GM19395 (cell line): ENCODE data around the gene PPP1R15B.

Experiments used
- ATAC-seq: cut with Tn5 transposase; IDR thresholded peaks from one replicate; pipeline ENCODE4 v1.9.1; 2021; ENCODE audit warnings: mild to moderate bottlenecking, moderate library complexity; ENCODE audit not compliant: unreplicated experiment

The PPP1R15B gene

DNA sequence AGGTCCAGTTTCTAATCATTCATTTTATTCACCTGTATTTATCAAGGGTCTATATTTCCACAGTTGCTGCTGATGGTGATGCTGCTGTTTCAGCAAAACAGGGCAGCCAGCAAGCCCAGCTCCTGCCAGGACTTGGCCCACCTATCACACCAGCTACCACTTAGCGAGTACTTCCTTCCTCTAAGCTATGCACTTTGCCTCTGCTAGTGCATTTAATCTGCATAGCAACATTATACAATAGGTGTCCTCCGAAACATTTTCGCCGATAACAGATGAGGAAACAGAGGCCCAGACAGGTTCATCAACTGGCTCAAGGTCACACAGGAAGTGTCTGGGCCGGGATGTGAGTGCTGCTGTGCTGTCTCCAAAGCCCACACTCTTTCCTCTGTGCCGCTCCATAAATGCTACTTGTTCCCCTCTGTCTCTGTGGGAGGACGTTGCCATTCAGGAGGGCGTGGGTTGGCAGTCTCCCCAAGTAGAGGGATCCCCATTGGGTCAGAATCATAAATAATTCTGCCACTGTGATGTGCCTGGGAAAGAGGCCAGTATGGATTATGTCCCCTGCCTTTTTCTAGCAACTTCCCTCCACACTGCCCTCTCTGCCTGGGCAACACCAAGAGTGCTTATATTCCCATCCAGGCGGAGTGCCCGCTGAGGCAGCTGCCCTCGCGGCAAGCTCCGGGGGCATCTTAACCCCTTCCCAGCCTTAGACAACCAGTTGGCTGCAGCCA, 42.5 kb downstream of the PPP1R15B start:
- no peak for ATAC-seq

DNA sequence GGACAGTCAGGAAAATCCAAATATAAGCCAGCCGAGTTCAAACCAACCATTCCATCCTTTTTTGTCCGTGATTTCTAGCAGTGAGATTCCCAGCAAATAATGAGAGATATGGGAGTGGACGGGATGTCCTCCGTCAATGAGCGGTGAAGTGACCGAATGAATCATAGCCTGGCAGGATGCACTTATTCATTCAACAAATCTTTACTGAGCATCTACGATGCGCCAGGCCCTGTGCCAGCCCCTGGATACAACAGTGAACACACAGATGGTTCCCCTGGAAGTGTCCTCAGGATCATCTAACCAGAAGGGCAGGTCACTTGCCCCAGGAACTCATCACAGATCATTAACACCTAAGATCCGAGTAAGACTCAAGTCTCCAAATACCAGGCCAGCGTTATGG, 43.7 kb downstream of the PPP1R15B start:
- no peak for ATAC-seq

- ATAC-seq, result no peak
Observed at GRCh38 chr1:204367193-204367858, 44.3 kb downstream of the PPP1R15B start.

DNA sequence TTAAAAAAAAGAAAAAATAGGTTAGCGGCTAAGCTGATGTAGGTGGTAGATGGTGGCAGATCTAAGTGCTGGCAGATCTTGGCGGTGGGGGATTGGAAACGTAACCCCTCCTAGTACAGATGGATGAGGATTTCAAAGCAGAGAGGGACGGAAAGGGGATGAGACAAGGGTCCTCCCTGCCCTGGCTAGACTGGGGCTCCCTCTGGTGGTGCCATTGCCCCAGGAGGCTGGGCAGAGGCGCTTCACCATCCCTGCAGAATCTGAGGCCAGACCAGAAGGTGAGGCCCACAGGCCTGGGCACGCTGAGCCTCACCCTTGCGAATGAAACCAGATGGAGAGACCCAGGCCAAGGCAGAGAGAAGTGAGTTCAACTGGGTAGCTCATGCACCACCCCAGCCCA, 44.9 kb downstream of the PPP1R15B start:
- ATAC-seq, result no peak

DNA sequence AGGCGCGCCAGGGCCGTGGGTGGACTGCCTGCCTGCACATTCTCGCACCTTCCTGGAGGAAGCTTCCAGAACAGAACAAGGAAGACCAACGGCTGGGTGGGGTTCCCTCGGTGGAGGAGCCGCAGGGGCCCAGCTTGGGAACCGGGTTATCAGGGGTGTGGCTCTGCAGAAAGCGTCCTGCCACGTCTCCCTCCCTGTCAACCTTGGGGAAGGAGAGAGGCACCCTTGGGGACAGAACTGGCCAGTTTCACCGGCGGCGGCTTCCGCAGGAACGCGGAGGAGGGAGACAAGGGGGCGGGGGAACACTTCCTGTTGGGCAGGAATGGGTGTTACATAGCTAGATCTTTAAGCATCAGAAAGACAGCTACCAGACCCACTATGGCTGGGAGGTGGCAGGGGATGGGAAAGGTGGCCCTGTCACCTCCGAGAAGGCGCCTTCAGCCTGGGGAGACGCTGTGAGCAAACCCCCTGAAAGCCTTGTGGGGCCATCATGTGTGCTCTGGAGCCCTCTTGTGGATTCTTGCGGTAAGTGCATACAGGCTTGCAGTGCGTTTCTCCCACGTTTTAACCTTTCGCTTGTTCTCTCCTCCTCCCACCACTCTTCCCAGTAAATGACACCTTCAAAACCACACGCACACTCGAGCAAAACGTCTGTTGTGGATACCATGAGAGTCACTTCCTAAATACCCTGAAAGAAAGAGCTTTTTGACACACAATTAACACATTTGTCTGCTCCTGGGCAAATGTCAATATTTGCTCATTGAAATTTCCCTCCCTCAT, 48.1 kb downstream of the PPP1R15B start:
- ATAC-seq, result peak; percentile 79

DNA sequence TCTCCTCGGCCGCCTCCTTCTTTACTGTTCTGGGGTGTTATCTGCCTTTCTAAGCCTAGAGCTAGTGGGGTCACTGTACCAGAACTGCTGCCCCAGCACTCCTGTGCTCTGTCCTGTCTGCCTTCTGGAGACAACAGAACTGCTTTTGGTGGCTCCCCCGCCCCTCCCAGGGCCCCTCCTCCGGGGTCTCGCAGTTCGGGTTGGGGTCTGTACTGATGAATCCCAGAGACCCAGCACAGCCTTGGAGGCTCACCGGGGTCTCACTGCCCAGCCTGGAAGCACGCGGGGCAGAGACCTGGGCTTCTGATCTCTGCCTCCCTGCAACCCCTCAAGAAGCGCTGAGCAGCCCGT, 48.7 kb downstream of the PPP1R15B start:
- ATAC-seq, result no peak

- ATAC-seq, result no peak
Observed at GRCh38 chr1:204361781-204362180, 49.8 kb downstream of the PPP1R15B start.

GRCh38 chr1:204361341-204361771, 50.3 kb downstream of the PPP1R15B start:
- ATAC-seq, result no peak

- ATAC-seq, result no peak
Observed at GRCh38 chr1:204360314-204360713, 51.3 kb downstream of the PPP1R15B start.

GRCh38 chr1:204359474-204360255, 52.0 kb downstream of the PPP1R15B start, which contains the start of gene PLEKHA6:
TSS of gene PLEKHA6 (minus strand) at chr1:204359929. CDS start at chr1:204273727, 86,202 bp downstream.
- ATAC-seq, result no peak

GRCh38 chr1:204359131-204359473, 52.5 kb downstream of the PPP1R15B start:
- no peak for ATAC-seq

DNA sequence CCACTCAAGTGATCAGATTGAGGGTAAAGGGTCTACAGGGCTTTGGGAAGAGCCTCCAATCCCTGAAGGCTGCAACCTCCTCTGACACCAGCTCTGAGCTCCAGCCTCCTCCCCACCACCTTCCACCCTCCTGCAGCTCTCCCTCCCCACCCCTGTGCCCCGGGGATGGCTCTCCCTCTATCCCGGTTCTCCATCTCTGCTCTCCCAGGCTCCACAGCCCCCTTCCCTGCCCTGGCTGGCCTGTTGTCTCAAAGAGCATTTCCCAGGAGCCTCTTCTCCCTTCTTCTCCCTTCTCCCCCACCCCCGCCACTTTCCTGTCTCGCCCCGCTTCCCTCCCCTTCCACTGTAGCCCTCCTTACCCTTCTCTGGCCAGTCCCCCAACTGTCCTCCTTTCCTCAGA, 53.0 kb downstream of the PPP1R15B start:
- no peak for ATAC-seq

GRCh38 chr1:204357551-204358490, 53.8 kb downstream of the PPP1R15B start:
- no peak for ATAC-seq

DNA sequence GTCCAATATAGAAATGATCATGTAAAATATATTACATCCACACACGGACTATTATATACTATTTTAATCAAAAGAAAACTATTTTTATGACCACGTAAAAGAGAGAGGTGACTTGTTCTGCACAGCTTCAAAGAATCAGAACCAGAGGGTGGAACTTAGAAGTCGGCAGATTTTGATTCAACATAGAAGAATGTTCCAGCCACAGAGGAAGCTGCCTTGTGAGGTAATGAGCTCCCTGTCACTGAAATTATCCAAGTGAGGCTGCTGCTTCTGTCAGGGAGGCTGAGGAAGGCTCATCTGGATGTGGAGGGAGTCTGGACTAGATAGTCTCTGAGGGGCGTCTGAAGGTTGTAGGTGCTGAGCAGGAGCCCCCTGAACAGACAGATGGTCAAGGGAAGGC, 54.6 kb downstream of the PPP1R15B start:
- no peak for ATAC-seq

- ATAC-seq, result no peak
Observed at GRCh38 chr1:204355913-204356312, 55.7 kb downstream of the PPP1R15B start.

DNA sequence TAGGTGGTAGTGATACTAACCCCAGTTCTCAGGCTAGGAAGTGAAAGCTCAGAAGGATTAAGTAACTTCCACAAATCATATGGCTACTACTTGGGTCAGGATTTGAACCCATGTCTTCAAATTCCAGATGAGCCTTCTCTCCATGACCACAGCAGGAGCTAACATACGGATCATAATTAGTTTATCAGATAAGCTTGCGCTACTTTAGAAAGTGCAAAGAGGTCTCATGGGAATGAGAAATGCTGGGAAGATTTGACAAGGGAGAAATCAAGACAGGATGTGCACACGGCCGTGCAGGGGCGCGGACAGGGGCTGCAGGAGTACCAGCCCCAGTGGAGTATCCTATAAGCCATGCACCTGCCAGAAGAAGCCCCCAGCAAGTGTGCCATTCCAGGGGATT, 57.0 kb downstream of the PPP1R15B start:
- no peak for ATAC-seq
